Measurements from ENCODE around the gene PLEKHA7.
"Not testable (repeated sequence)": the region's sequence is repeated elsewhere in the genome, so short reads cannot be mapped to it uniquely, and the experiment has no call there.

Gene PLEKHA7

GRCh38 chr11:16911186-16911585, 103.0 kb downstream of the PLEKHA7 start:
- DNase-seq (ENCODE audit: low read depth in 2 of 2, low spot score in 1 of 2), result no peak

- no peak for DNase-seq (ENCODE audit: low read depth in 2 of 2, low spot score in 1 of 2)
These were observed 104.7 kb downstream of the PLEKHA7 start for GRCh38 chr11:16909359-16910035.

GRCh38 chr11:16905375-16905774, 108.8 kb downstream of the PLEKHA7 start:
- DNase-seq (ENCODE audit: low read depth in 2 of 2, low spot score in 1 of 2), result no peak

GRCh38 chr11:16904761-16905160, 109.5 kb downstream of the PLEKHA7 start:
- not testable (repeated sequence) for DNase-seq (ENCODE audit: low read depth in 2 of 2, low spot score in 1 of 2)

- no peak for DNase-seq (ENCODE audit: low read depth in 2 of 2, low spot score in 1 of 2)
These were observed 111.3 kb downstream of the PLEKHA7 start for GRCh38 chr11:16902781-16903378.

GRCh38 chr11:16902182-16902581, 112.0 kb downstream of the PLEKHA7 start:
- DNase-seq (ENCODE audit: low read depth in 2 of 2, low spot score in 1 of 2), result no peak

GRCh38 chr11:16900491-16900890, 113.7 kb downstream of the PLEKHA7 start:
- DNase-seq (ENCODE audit: low read depth in 2 of 2, low spot score in 1 of 2), result no peak

GRCh38 chr11:16899708-16900303, 114.4 kb downstream of the PLEKHA7 start:
- DNase-seq (ENCODE audit: low read depth in 2 of 2, low spot score in 1 of 2), result no peak

GRCh38 chr11:16898274-16898985, 115.8 kb downstream of the PLEKHA7 start:
- DNase-seq (ENCODE audit: low read depth in 2 of 2, low spot score in 1 of 2), result no peak

GRCh38 chr11:16897470-16898061, 116.6 kb downstream of the PLEKHA7 start:
- no peak for DNase-seq (ENCODE audit: low read depth in 2 of 2, low spot score in 1 of 2)

GRCh38 chr11:16896729-16897469, 117.3 kb downstream of the PLEKHA7 start:
- no peak for DNase-seq (ENCODE audit: low read depth in 2 of 2, low spot score in 1 of 2)

- no peak for DNase-seq (ENCODE audit: low read depth in 2 of 2, low spot score in 1 of 2)
These were observed 118.9 kb downstream of the PLEKHA7 start for GRCh38 chr11:16895306-16895705.

GRCh38 chr11:16893456-16894066, 120.7 kb downstream of the PLEKHA7 start:
- no peak for DNase-seq (ENCODE audit: low read depth in 2 of 2, low spot score in 1 of 2)

- DNase-seq (ENCODE audit: low read depth in 2 of 2, low spot score in 1 of 2), result no peak
These were observed 122.2 kb downstream of the PLEKHA7 start for GRCh38 chr11:16891964-16892363.

- no peak for DNase-seq (ENCODE audit: low read depth in 2 of 2, low spot score in 1 of 2)
These were observed 123.0 kb downstream of the PLEKHA7 start for GRCh38 chr11:16891165-16891564.

GRCh38 chr11:16890442-16890841, 123.8 kb downstream of the PLEKHA7 start:
- DNase-seq (ENCODE audit: low read depth in 2 of 2, low spot score in 1 of 2), result no peak

GRCh38 chr11:16889905-16890304, 124.3 kb downstream of the PLEKHA7 start:
- no peak for DNase-seq (ENCODE audit: low read depth in 2 of 2, low spot score in 1 of 2)

- DNase-seq (ENCODE audit: low read depth in 2 of 2, low spot score in 1 of 2), result not testable (repeated sequence)
These were observed 125.2 kb downstream of the PLEKHA7 start for GRCh38 chr11:16889010-16889409.

GRCh38 chr11:16887887-16888286, 126.3 kb downstream of the PLEKHA7 start:
- DNase-seq (ENCODE audit: low read depth in 2 of 2, low spot score in 1 of 2), result not testable (repeated sequence)

- no peak for DNase-seq (ENCODE audit: low read depth in 2 of 2, low spot score in 1 of 2)
These were observed 131.0 kb downstream of the PLEKHA7 start for GRCh38 chr11:16883174-16883573.
